Ovary (tissue), 9 donors: ENCODE measurements around the gene GRIK1. TPM values are rescaled to one million over a fixed set of nuclear protein-coding genes. Genes with fewer than 3 reads are reported as not detected.

Source experiments
- DNase-seq, 5 donors: peaks; one replicate each; pipeline ENCODE4 v3.0.0-alpha.2; 2019 to 2020
- H3K27ac ChIP-seq, 2 donors: fragments of 200-600 bp; one replicate each; pipeline versions ENCODE4 v1.5.1 to v1.8.0; 2019 to 2022
- H3K27me3 ChIP-seq: fragments of 200-600 bp; one replicate; pipeline ENCODE4 v1.8.0; 2022
- H3K36me3 ChIP-seq: fragments of 200-600 bp; sonication (generic); one replicate; pipeline ENCODE4 v1.5.1; 2019
- H3K4me1 ChIP-seq: one replicate; pipeline ENCODE4 v1.8.1; 2013; ENCODE audit warnings: mild to moderate bottlenecking, moderate library complexity; ENCODE audit not compliant: insufficient read depth
- H3K4me3 ChIP-seq: fragments of 200-600 bp; sonication (generic); one replicate; pipeline ENCODE4 v1.5.1; 2017
- H3K9me3 ChIP-seq, 2 donors: fragments of 200-600 bp in 1 of 2; sonication (generic) in 1 of 2; one replicate each; pipeline versions ENCODE4 v1.5.1 to v1.8.1; 2013 to 2019; ENCODE audit warnings: mild to moderate bottlenecking in 1 of 2, moderate library complexity in 1 of 2
- CTCF ChIP-seq, 3 donors: fragments of 450-650 bp in 2 of 3; fragments of 200-600 bp in 1 of 3; IDR thresholded peaks; one replicate each; pipeline versions ENCODE4 v1.5.1 to v1.8.0; 2016 to 2022; ENCODE audit warnings: antibody characterized with exemption in 3 of 3, mild to moderate bottlenecking in 1 of 3
- EP300 ChIP-seq: sonication (generic); formaldehyde crosslinking; IDR thresholded peaks from one replicate; pipeline ENCODE4 v1.6.1; 2017; ENCODE audit warnings: antibody characterized with exemption
- POLR2A ChIP-seq: fragments of 450-650 bp; IDR thresholded peaks from one replicate; pipeline ENCODE4 v1.6.1; 2017; ENCODE audit warnings: antibody characterized with exemption, mild to moderate bottlenecking, moderate library complexity
- WGBS, 3 donors: extraction: QIAGEN DNeasy Blood & Tissue Kit in 1 of 3; methylation state at CpG; one replicate each; pipeline versions ENCODE4 v1.1.5 to v1.1.7; 2013 to 2017; 5-methylcytosine and 5-hydroxymethylcytosine counted together
- intact Hi-C, 4 donors: fragments of 100-400 bp; cut with DNase I; formaldehyde crosslinking; loops; one replicate each; pipeline versions ENCODE4 v1.11.0 to v1.15.1; 2022 to 2023
- polyA plus RNA-seq, 2 donors: library from polyadenylated mRNA; stranded (reverse); fragments of 200-250 nt in 1 of 2; fragments of 350-450 nt in 1 of 2; fragmentation: Illumina TruSeq in 1 of 2; extraction: RNeasy Lipid Tissue Mini Kit (QIAGEN cat#74804) in 1 of 2; gene quantifications; one replicate each; pipeline ENCODE4 v1.2.3, GENCODE V29; 2013 to 2014
- total RNA-seq, 7 donors: library from RNA; depleted of rRNA in 2 of 7; stranded (reverse); fragments of >200 nt in 2 of 7; fragmentation: NEBNext Ultra II Directional in 3 of 7; extraction: Animal tissue kit (Norgen Biotek cat#: 25700) in 3 of 7; gene quantifications; one replicate each; pipeline versions ENCODE4 v1.1.0 to v1.2.4, GENCODE V29; 2016 to 2023
- donor health status: DM: no; HTN: no; CAD: no; lungs with moderate emphysema.
- donor health status: DM: no; HTN: no; CAD: no.
- donor health status: Bipolar disorder and iron deficiency.
- donor health status: DM: yes; HTN: yes; CAD: no.
- donor health status: DM: no; HTN: no; CAD: no.
- donor health status: DM: yes; HTN: yes; CAD: no.

Gene GRIK1
- total and polyA plus RNA-seq, 9 donors = 0.15 to 1.3 (median 0.34) TPM; not detected in 4

DNA sequence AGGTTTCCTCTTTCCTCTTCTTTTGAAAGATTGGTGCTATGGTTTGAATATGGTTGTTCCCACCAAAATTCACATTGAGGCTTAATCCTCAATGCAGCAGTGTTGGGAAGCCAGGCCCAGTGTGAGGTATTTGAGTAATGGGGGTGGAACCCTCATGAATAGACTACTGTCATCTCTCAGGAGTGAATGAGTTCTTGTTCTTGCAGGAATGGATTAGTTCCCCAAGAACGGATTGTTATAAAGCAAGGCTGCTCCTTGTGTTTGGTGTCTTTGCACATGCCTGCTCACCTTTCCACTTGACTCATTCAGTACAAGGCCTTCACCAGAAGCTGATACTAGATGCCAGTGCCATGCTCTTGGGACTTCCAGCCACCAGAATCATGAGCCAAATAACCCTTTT lies 417.9 kb downstream of the GRIK1 start:
- Histone ChIP-seq H3K4me3 (no peak overlapping the region), H3K9me3 (no peaks in the 10 kb centered on the region), H3K27me3 (no peaks in the 10 kb centered on the region), H3K4me1 (no peaks in the 10 kb centered on the region), H3K36me3 (no peaks in the 10 kb centered on the region), H3K27ac (no peak overlapping the region)
- no peak for TF ChIP-seq POLR2A
- TF ChIP-seq EP300 = no peak
- intact Hi-C loops = no loop called here
- no peak for DNase-seq
- WGBS, 3 donors = 88 to 96% (median 96%) methylated on average over 1 of the region's 1 CpG

- 43 to 61% (median 57%) methylated on average over 3 of the region's 3 CpGs for WGBS, 3 donors
- no peak for TF ChIP-seq EP300
- TF ChIP-seq CTCF (IDR thresholded peaks at IDR 0.05) = no peak
- no peak for TF ChIP-seq POLR2A
Observed at GRCh38 chr21:29520171-29520570, 419.6 kb downstream of the GRIK1 start.

DNA sequence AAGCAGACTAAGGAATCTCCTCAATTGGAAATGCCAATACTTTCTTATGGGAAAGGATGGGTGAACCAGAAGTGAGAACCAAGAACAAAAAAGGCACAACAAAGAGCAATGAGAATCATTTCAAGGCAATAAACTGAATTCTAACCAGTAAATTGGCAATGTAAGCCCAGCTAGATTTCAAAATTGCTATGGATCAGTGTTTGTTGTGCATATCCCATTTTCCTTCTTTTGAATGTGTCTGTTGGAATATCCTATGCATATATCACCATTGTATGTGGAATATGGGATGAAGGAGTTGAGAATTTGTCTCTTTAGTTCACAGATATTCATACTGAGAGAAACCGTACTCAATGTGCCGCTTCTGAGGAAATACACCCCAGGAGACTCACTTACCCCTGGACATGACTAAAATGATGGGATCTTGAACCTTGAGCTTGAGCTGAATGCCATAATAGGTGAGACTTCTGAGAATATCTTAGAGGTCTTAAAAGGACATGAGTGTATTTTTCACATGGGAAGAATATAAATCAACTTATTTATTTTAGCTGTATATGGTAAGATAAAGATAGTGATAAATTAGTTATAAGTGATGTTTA lies 425.0 kb downstream of the GRIK1 start:
- WGBS, 3 donors = 96 to 99% (median 98%) methylated on average over 2 of the region's 2 CpGs

More at GRCh38 chr21:29520171-29520570, 419.6 kb downstream of the GRIK1 start:
- no peak for DNase-seq
- Histone ChIP-seq H3K36me3 (no peaks in the 10 kb centered on the region), H3K27ac (no peak overlapping the region), H3K4me3 (no peak overlapping the region), H3K27me3 (no peaks in the 10 kb centered on the region), H3K9me3 (no peaks in the 10 kb centered on the region), H3K4me1 (no peaks in the 10 kb centered on the region)
- intact Hi-C loops = no loop called here

GRCh38 chr21:29513535-29513934 lies 426.3 kb downstream of the GRIK1 start:
- no peak for TF ChIP-seq EP300
- no peak for TF ChIP-seq POLR2A
- TF ChIP-seq CTCF (IDR thresholded peaks at IDR 0.05) = no peak
- Histone ChIP-seq H3K9me3 (no peaks in the 10 kb centered on the region), H3K27me3 (no peaks in the 10 kb centered on the region), H3K4me3 (no peak overlapping the region), H3K4me1 (no peaks in the 10 kb centered on the region), H3K36me3 (no peaks in the 10 kb centered on the region), H3K27ac (no peak overlapping the region)
- intact Hi-C loops = no loop called here
- 89 to 94% (median 90%) methylated on average over 1 of the region's 1 CpG for WGBS, 3 donors
- DNase-seq = no peak

More for the DNA sequence above, 425.0 kb downstream of the GRIK1 start:
- no peak overlapping the region for H3K27ac ChIP-seq
- no peak for DNase-seq
- TF ChIP-seq EP300 (no peak), POLR2A (no peak), CTCF (IDR thresholded peaks at IDR 0.05) (no peak)
- H3K9me3 ChIP-seq = no peaks in the 10 kb centered on the region
- H3K4me3 ChIP-seq = no peak overlapping the region
- no peaks in the 10 kb centered on the region for H3K4me1 ChIP-seq
- intact Hi-C loops = no loop called here
- no peaks in the 10 kb centered on the region for H3K36me3 ChIP-seq
- H3K27me3 ChIP-seq = no peaks in the 10 kb centered on the region

- WGBS, 3 donors = 89 to 92% (median 91%) methylated on average over 4 of the region's 4 CpGs
- DNase-seq = no peak
- H3K27me3 ChIP-seq = no peaks in the 10 kb centered on the region
- TF ChIP-seq POLR2A = no peak
- no peak for TF ChIP-seq CTCF (IDR thresholded peaks at IDR 0.05)
- no peak for TF ChIP-seq EP300
- H3K4me1 ChIP-seq = no peaks in the 10 kb centered on the region
- intact Hi-C loops = no loop called here
- H3K9me3 ChIP-seq = no peaks in the 10 kb centered on the region
- no peak overlapping the region for H3K4me3 ChIP-seq
- no peaks in the 10 kb centered on the region for H3K36me3 ChIP-seq
- H3K27ac ChIP-seq = no peak overlapping the region
Observed at GRCh38 chr21:29511096-29511495, 428.7 kb downstream of the GRIK1 start.
